A549 treated with GW870086 at 1 μM for 4 hours (cell line): ENCODE measurements around the gene ADGRE1. TPM values are rescaled to one million over a fixed set of nuclear protein-coding genes. Genes with fewer than 3 reads are reported as not detected.

Experiments
- total RNA-seq: library from RNA; stranded (reverse); fragments of 200-300 nt; extraction: Qiagen RNA extraction; gene quantifications from 5 replicates; pipeline ENCODE4 v1.2.3, GENCODE V29; 2022; ENCODE audit warnings: low read depth

Gene ADGRE1
- 3.8 to 5.4 TPM (median 4.8 TPM) in 5 replicates for total RNA-seq

DNA sequence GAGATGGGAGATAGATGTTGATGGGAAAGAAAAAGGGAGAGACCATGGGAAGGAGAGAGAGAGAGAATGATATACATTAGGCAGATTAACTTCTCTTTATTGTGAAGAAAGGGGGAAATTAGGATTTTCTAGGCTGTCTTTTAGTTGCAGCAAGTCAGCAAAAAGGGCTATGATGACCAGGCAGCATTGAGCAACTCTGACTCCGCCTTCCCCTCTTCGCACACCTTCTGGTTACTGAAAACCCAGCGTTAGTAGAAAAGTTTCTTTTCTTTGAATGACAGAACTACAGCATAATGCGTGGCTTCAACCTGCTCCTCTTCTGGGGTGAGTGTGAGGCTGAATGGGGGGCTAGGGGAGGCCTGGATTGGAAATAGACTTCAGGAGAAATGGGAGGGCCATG, at the start of gene ADGRE1:
Gene ADGRE1, plus strand, starts transcription at position 264 of the 400 bp plus-strand sequence. Its CDS starts 30 bp downstream, at position 294.

Other genes starting within 250 kb of the ADGRE1 start
- 0.06 to 0.15 TPM (median 0.07 TPM) in 5 replicates for gene TNFSF14, start 217.4 kb upstream of the ADGRE1 start, total RNA-seq
- gene C3, start 166.9 kb upstream of the ADGRE1 start, total RNA-seq: 41.5 to 54.2 TPM (median 50.4 TPM) in 5 replicates
- gene GPR108, start 150.0 kb upstream of the ADGRE1 start, total RNA-seq: 33.3 to 42.2 TPM (median 41.7 TPM) in 5 replicates
- gene TRIP10, start 147.9 kb upstream of the ADGRE1 start, total RNA-seq: 82.8 to 99.1 TPM (median 95.1 TPM) in 5 replicates
- gene SH2D3A, start 120.1 kb upstream of the ADGRE1 start, total RNA-seq: 17.4 to 19.4 TPM (median 18.3 TPM) in 5 replicates
- 6.4 to 9.3 TPM (median 7.6 TPM) in 5 replicates for gene VAV1, start 114.9 kb upstream of the ADGRE1 start, total RNA-seq
- 0.19 TPM in 1 of 5 replicates, not detected in the others for gene MBD3L2B, start 133.9 kb downstream of the ADGRE1 start, total RNA-seq
- gene MBD3L5, start 143.0 kb downstream of the ADGRE1 start, total RNA-seq: not detected in 5 replicates
- not detected in 5 replicates for gene MBD3L4, start 152.6 kb downstream of the ADGRE1 start, total RNA-seq
- not detected in 5 replicates for gene MBD3L2, start 161.7 kb downstream of the ADGRE1 start, total RNA-seq
- gene MBD3L3, start 171.1 kb downstream of the ADGRE1 start, total RNA-seq: not detected in 5 replicates
- 2.5 to 3.0 TPM (median 2.8 TPM) in 5 replicates for gene ZNF557, start 182.1 kb downstream of the ADGRE1 start, total RNA-seq